WTC11 (cell line): ENCODE results near the gene LARGE1. TPM values are rescaled to one million over a fixed set of nuclear protein-coding genes. Genes with fewer than 3 reads are reported as not detected.

Source experiments
- ATAC-seq: fragments of 200-7000 bp; cut with Tn5 transposase; 2 replicates; pipeline ENCODE4 v1.10.0; 2021; ENCODE audit warnings: mild to moderate bottlenecking, moderate library complexity
- CTCF ChIA-PET: fragments of 300-600 bp; sonication (Branson Sonifier 250); formaldehyde crosslinking; loops from one replicate; lab custom pipeline; 2021; ENCODE audit warnings: antibody characterized with exemption; lab: Charles Lee
- POLR2A ChIA-PET: fragments of 350-600 bp; sonication (Branson Sonifier 250); formaldehyde crosslinking; loops from one replicate; lab custom pipeline; 2021; ENCODE audit warnings: antibody characterized with exemption; lab: Charles Lee
- DNase-seq: peaks from one replicate; pipeline ENCODE4 v3.0.0; 2021; ENCODE audit warnings: low spot score
- H3K27ac Mint-ChIP-seq: 2 replicates; pipeline ENCODE4 v1.8.0; 2021; ENCODE audit warnings: mixed read lengths
- H3K27me3 Mint-ChIP-seq: 2 replicates; pipeline ENCODE4 v1.8.0; 2021; ENCODE audit warnings: low read depth, mild to moderate bottlenecking, moderate library complexity, mixed read lengths
- H3K36me3 Mint-ChIP-seq: 2 replicates; pipeline ENCODE4 v1.8.0; 2021; ENCODE audit warnings: mixed read lengths
- H3K4me1 Mint-ChIP-seq: 2 replicates; pipeline ENCODE4 v1.8.0; 2022; ENCODE audit warnings: mixed read lengths
- H3K4me3 Mint-ChIP-seq: 2 replicates; pipeline ENCODE4 v1.8.0; 2021; ENCODE audit warnings: mild to moderate bottlenecking, moderate library complexity, mixed read lengths
- H3K9me3 Mint-ChIP-seq: 2 replicates; pipeline ENCODE4 v1.8.0; 2021; ENCODE audit warnings: mixed read lengths
- AFF4 ChIP-seq: sonication (generic); formaldehyde crosslinking; IDR thresholded peaks from 2 replicates; pipeline ENCODE4 v1.8.1; 2023; ENCODE audit warnings: mild to moderate bottlenecking, missing genetic modification reagents, borderline replicate concordance
- FOXK1 ChIP-seq: sonication (generic); formaldehyde crosslinking; IDR thresholded peaks from 2 replicates; pipeline ENCODE4 v1.8.0; 2022; ENCODE audit warnings: mild to moderate bottlenecking, moderate library complexity, missing genetic modification reagents
- FOXP1 ChIP-seq: sonication (generic); formaldehyde crosslinking; IDR thresholded peaks from 2 replicates; pipeline ENCODE4 v1.8.0; 2022; ENCODE audit warnings: missing genetic modification reagents, mild to moderate bottlenecking, moderate library complexity, borderline replicate concordance
- JAZF1 ChIP-seq: fragments of 250-450 bp; sonication (Bioruptor Pico); IDR thresholded peaks from 2 replicates; pipeline ENCODE4 v1.9.0; 2021; ENCODE audit warnings: moderate library complexity, mild to moderate bottlenecking, inconsistent platforms
- MAX ChIP-seq: sonication (generic); formaldehyde crosslinking; IDR thresholded peaks from 2 replicates; pipeline ENCODE4 v1.8.0; 2022; ENCODE audit warnings: mild to moderate bottlenecking, missing genetic modification reagents
- OVOL2 ChIP-seq: fragments of 250-450 bp; sonication (Bioruptor Pico); IDR thresholded peaks from 2 replicates; pipeline ENCODE4 v1.9.0; 2021; ENCODE audit warnings: mild to moderate bottlenecking, borderline replicate concordance
- PRDM15 ChIP-seq: sonication (generic); formaldehyde crosslinking; IDR thresholded peaks from 2 replicates; pipeline ENCODE4 v1.8.0; 2022; ENCODE audit warnings: missing genetic modification reagents
- PRRX2 ChIP-seq: fragments of 250-450 bp; sonication (Bioruptor Pico); IDR thresholded peaks from 2 replicates; pipeline ENCODE4 v1.8.0; 2021; ENCODE audit warnings: mild to moderate bottlenecking
- RORB ChIP-seq: fragments of 250-450 bp; sonication (Bioruptor Pico); IDR thresholded peaks from 2 replicates; pipeline ENCODE4 v1.9.0; 2021; ENCODE audit warnings: mild to moderate bottlenecking
- TCF7 ChIP-seq: sonication (generic); formaldehyde crosslinking; IDR thresholded peaks from 2 replicates; pipeline ENCODE4 v1.8.0; 2022; ENCODE audit warnings: mild to moderate bottlenecking, low read depth, missing genetic modification reagents, moderate library complexity
- TEAD4 ChIP-seq: sonication (generic); formaldehyde crosslinking; IDR thresholded peaks from 2 replicates; pipeline ENCODE4 v1.8.0; 2022; ENCODE audit warnings: mild to moderate bottlenecking, missing genetic modification reagents
- ZBTB21 ChIP-seq: sonication (generic); formaldehyde crosslinking; IDR thresholded peaks from 2 replicates; pipeline ENCODE4 v1.8.1; 2023; ENCODE audit warnings: mild to moderate bottlenecking, missing genetic modification reagents, borderline replicate concordance
- ZMAT4 ChIP-seq: fragments of 250-450 bp; sonication (Bioruptor Pico); IDR thresholded peaks from 2 replicates; pipeline ENCODE4 v1.9.0; 2021; ENCODE audit warnings: mild to moderate bottlenecking
- ZNF416 ChIP-seq: fragments of 250-450 bp; sonication (Bioruptor Pico); IDR thresholded peaks from 2 replicates; pipeline ENCODE4 v1.9.0; 2021; ENCODE audit warnings: mild to moderate bottlenecking, inconsistent platforms
- ZSCAN18 ChIP-seq: fragments of 250-450 bp; sonication (Bioruptor Pico); IDR thresholded peaks from 2 replicates; pipeline ENCODE4 v2.1.2; 2022; ENCODE audit warnings: mild to moderate bottlenecking, moderate library complexity
- total RNA-seq: library from RNA; stranded (reverse); gene quantifications from 3 replicates; pipeline ENCODE4 v1.2.3, GENCODE V29; 2021

Gene LARGE1
- total RNA-seq, 1 experiment from 2014 or later, result 72.6 TPM

GRCh38 chr22:33940741-33941140 lies 20.5 kb upstream of the LARGE1 start:
- peaks cover 33% of the 10 kb centered on the region for H3K9me3 Mint-ChIP-seq
- CTCF ChIA-PET, result no interaction called here

GRCh38 chr22:33932997-33933396 lies 12.7 kb upstream of the LARGE1 start:
- Mint-ChIP-seq H3K4me1 (no peaks in the 10 kb centered on the region), H3K9me3 (peaks cover 7% of the 10 kb centered on the region; the same call in 1 of the 2 replicates), H3K36me3 (no peaks in the 10 kb centered on the region), H3K27ac (no peak overlapping the region), H3K4me3 (no peak overlapping the region), H3K27me3 (no peaks in the 10 kb centered on the region; the same call in 1 of the 2 replicates)
- no peak for TF ChIP-seq FOXK1 (CRISPR knock-in tag)
- TF ChIP-seq ZMAT4 (CRISPR knock-in tag), result no peak
- no peak for TF ChIP-seq TCF7 (CRISPR knock-in tag)
- TF ChIP-seq AFF4 (CRISPR knock-in tag), result no peak
- TF ChIP-seq JAZF1 (CRISPR knock-in tag), result no peak
- TF ChIP-seq PRRX2 (CRISPR knock-in tag), result no peak
- no peak for TF ChIP-seq ZNF416
- TF ChIP-seq MAX, result no peak
- TF ChIP-seq FOXP1 (CRISPR knock-in tag), result no peak
- TF ChIP-seq ZSCAN18, result no peak
- TF ChIP-seq OVOL2 (CRISPR knock-in tag), result no peak
- no peak for TF ChIP-seq PRDM15
- no peak for TF ChIP-seq TEAD4 (CRISPR knock-in tag)
- TF ChIP-seq RORB (CRISPR knock-in tag), result no peak
- no peak for DNase-seq
- ChIA-PET POLR2A (no interaction called here), CTCF (no interaction called here)
- ATAC-seq, result no peak

More at GRCh38 chr22:33940741-33941140, 20.5 kb upstream of the LARGE1 start:
- TF ChIP-seq FOXP1 (CRISPR knock-in tag) (no peak), ZBTB21 (no peak)
- H3K36me3 Mint-ChIP-seq, result peaks cover 16% of the 10 kb centered on the region
- peaks cover 4% of the 10 kb centered on the region for H3K27me3 Mint-ChIP-seq
- DNase-seq (no peak), ATAC-seq (no peak)
- no peak overlapping the region for H3K27ac Mint-ChIP-seq
- H3K4me1 Mint-ChIP-seq, result no peaks in the 10 kb centered on the region
- POLR2A ChIA-PET, result no interaction called here
- H3K4me3 Mint-ChIP-seq, result no peak overlapping the region
